ENCODE results near the gene TSPAN2.

Gene TSPAN2

GRCh38 chr1:115107516-115108260 is 18.4 kb upstream of the TSPAN2 start:
- in situ Hi-C loops (cut with HindIII; ENCODE audit: low pct_unique_long_range_greater_than_20kb, low sequenced_read_pairs), result no loop called here
- TF ChIP-seq JUND (IDR thresholded peaks at IDR 0.05; ENCODE audit: low read depth), result no peak
- DNase-seq (ENCODE audit: low read depth in 1 of 2, low spot score in 1 of 2), result no peak

- TF ChIP-seq JUND (IDR thresholded peaks at IDR 0.05; ENCODE audit: low read depth), result no peak
- no peak for DNase-seq (ENCODE audit: low read depth in 1 of 2, low spot score in 1 of 2)
- in situ Hi-C loops (cut with HindIII; ENCODE audit: low pct_unique_long_range_greater_than_20kb, low sequenced_read_pairs), result no loop called here
Measured at GRCh38 chr1:115105831-115106230, 16.5 kb upstream of the TSPAN2 start.

GRCh38 chr1:115099693-115100050 is 10.4 kb upstream of the TSPAN2 start:
- DNase-seq (ENCODE audit: low read depth in 1 of 2, low spot score in 1 of 2), result no peak
- TF ChIP-seq JUND (IDR thresholded peaks at IDR 0.05; ENCODE audit: low read depth), result no peak
- in situ Hi-C loops (cut with HindIII; ENCODE audit: low pct_unique_long_range_greater_than_20kb, low sequenced_read_pairs), result no loop called here

- in situ Hi-C loops (cut with HindIII; ENCODE audit: low pct_unique_long_range_greater_than_20kb, low sequenced_read_pairs), result no loop called here
- DNase-seq (ENCODE audit: low read depth in 1 of 2, low spot score in 1 of 2), result peak in 1 of 2 experiments; percentile 16
- no peak for TF ChIP-seq JUND (IDR thresholded peaks at IDR 0.05; ENCODE audit: low read depth)
Measured at GRCh38 chr1:115098979-115099692, 9.8 kb upstream of the TSPAN2 start.

DNA sequence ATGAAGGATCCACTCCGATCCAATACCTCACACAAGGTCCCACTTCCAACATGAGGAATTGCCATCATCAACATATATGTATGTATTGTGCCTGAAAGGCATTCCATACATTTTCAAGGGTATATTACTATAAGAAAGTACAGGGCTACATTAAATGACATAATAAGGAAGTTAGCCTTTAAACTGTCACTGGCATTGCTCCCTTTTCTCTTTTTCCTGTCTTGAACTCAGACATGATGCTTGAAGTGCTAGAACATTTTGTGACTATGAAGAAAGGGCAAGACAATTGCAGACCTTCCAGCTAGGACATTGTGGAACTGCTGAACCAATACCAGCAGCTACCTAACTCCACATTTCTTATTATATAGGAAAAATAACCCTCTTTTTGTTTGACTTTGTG is 2.9 kb upstream of the TSPAN2 start:
- in situ Hi-C loops (cut with HindIII; ENCODE audit: low pct_unique_long_range_greater_than_20kb, low sequenced_read_pairs), result no loop called here
- no peak for DNase-seq (ENCODE audit: low read depth in 1 of 2, low spot score in 1 of 2)
- no peak for TF ChIP-seq JUND (IDR thresholded peaks at IDR 0.05; ENCODE audit: low read depth)

DNA sequence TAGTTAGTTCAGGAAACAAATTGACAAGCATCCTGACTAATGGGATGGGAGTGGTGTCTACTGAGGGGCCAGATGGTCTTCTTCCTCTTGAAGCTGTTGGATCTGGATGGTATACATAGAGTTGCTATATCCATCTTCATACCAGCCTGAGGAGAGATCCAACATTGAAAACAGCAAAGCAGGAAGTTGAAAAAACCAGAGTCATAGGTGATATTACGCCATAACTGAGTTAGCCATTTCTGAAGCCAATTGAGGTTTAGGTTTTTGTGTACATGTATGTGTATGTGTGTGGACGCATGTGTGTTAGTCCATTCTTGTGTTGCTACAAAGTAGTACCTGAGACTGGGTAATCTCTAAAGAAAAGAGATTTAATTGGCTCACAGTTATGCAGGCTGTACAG is 2.3 kb upstream of the TSPAN2 start:
- no peak for DNase-seq (ENCODE audit: low read depth in 1 of 2, low spot score in 1 of 2)
- no peak for TF ChIP-seq JUND (IDR thresholded peaks at IDR 0.05; ENCODE audit: low read depth)
- in situ Hi-C loops (cut with HindIII; ENCODE audit: low pct_unique_long_range_greater_than_20kb, low sequenced_read_pairs), result no loop called here

GRCh38 chr1:115090956-115091355 is 1.7 kb upstream of the TSPAN2 start:
- in situ Hi-C loops (cut with HindIII; ENCODE audit: low pct_unique_long_range_greater_than_20kb, low sequenced_read_pairs), result no loop called here
- TF ChIP-seq JUND (IDR thresholded peaks at IDR 0.05; ENCODE audit: low read depth), result no peak
- DNase-seq (ENCODE audit: low read depth in 1 of 2, low spot score in 1 of 2), result no peak

DNA sequence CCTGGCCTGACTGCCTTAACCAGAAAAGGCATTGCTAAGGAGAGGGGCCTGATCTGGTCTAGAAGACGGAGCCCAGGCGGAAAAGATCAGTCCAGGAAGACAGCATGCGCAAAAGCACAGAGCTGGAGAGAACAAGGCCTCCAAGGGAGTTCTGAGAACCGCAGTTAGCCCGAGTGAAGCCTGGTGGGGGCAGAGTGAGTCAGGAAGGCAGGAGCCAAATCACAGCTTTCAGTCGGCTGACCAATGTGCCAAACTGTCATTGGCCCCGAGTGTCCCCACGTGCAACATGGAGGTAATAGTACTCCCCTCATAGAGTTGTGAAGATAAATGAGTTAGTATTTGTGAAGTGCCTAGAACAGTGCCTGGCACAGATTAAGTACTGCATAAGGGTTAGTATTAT is 1.2 kb upstream of the TSPAN2 start:
- in situ Hi-C loops (cut with HindIII; ENCODE audit: low pct_unique_long_range_greater_than_20kb, low sequenced_read_pairs), result no loop called here
- DNase-seq (ENCODE audit: low read depth in 1 of 2, low spot score in 1 of 2), result no peak
- no peak for TF ChIP-seq JUND (IDR thresholded peaks at IDR 0.05; ENCODE audit: low read depth)

GRCh38 chr1:115090186-115090490 is 835 bp upstream of the TSPAN2 start:
- TF ChIP-seq JUND (IDR thresholded peaks at IDR 0.05; ENCODE audit: low read depth), result no peak
- in situ Hi-C loops (cut with HindIII; ENCODE audit: low pct_unique_long_range_greater_than_20kb, low sequenced_read_pairs), result no loop called here
- no peak for DNase-seq (ENCODE audit: low read depth in 1 of 2, low spot score in 1 of 2)

GRCh38 chr1:115088871-115089419 is 358 bp downstream of the TSPAN2 start:
- in situ Hi-C loops (cut with HindIII; ENCODE audit: low pct_unique_long_range_greater_than_20kb, low sequenced_read_pairs), result no loop called here
- TF ChIP-seq JUND (IDR thresholded peaks at IDR 0.05; ENCODE audit: low read depth), result no peak
- no peak for DNase-seq (ENCODE audit: low read depth in 1 of 2, low spot score in 1 of 2)

- no peak for DNase-seq (ENCODE audit: low read depth in 1 of 2, low spot score in 1 of 2)
- in situ Hi-C loops (cut with HindIII; ENCODE audit: low pct_unique_long_range_greater_than_20kb, low sequenced_read_pairs), result no loop called here
- TF ChIP-seq JUND (IDR thresholded peaks at IDR 0.05; ENCODE audit: low read depth), result no peak
Measured at GRCh38 chr1:115088115-115088778, 1.1 kb downstream of the TSPAN2 start.

- in situ Hi-C loops (cut with HindIII; ENCODE audit: low pct_unique_long_range_greater_than_20kb, low sequenced_read_pairs), result no loop called here
- no peak for TF ChIP-seq JUND (IDR thresholded peaks at IDR 0.05; ENCODE audit: low read depth)
Measured at GRCh38 chr1:115086176-115086830, 3.0 kb downstream of the TSPAN2 start.

More at GRCh38 chr1:115086176-115086830, 3.0 kb downstream of the TSPAN2 start:
- no peak for DNase-seq (ENCODE audit: low read depth in 1 of 2, low spot score in 1 of 2)

Measured in T47D (cell line).